Measurements from ENCODE around the gene HOXA5. TPM values are rescaled to one million over a fixed set of nuclear protein-coding genes. Genes with fewer than 3 reads are reported as not detected.

HOXA5 gene
- total RNA-seq, 1 donor from 2014 or later = 4.2 TPM

GRCh38 chr7:27141923-27142579 lies 1.4 kb downstream of the HOXA5 start:
- peaks cover 17 to 49% (median 28%) of the 10 kb centered on the region in 3 donors for H3K36me3 ChIP-seq (ENCODE audit: control insufficient read depth in 3 of 3, insufficient read depth in 3 of 3, low read length in 3 of 3)
- no peaks in the 10 kb centered on the region for H3K9me3 ChIP-seq (ENCODE audit: control insufficient read depth in 3 of 3, low read length in 3 of 3)
- H3K27me3 ChIP-seq (ENCODE audit: control insufficient read depth in 3 of 3, insufficient read depth in 3 of 3, low read length in 3 of 3) = no peaks in the 10 kb centered on the region
- H3K4me1 ChIP-seq (ENCODE audit: control insufficient read depth in 3 of 3, insufficient read depth in 3 of 3, low read length in 3 of 3) = peaks cover 7 to 14% (median 9%) of the 10 kb centered on the region in 3 donors
- H3K27ac ChIP-seq (ENCODE audit: low read depth, low read length) = no peak overlapping the region
- peak overlapping the region in 1 of 3 donors; percentile 60 for H3K9ac ChIP-seq (ENCODE audit: low read depth in 1 of 3, low read length in 3 of 3)
- H3K4me3 ChIP-seq (ENCODE audit: low read length in 3 of 3) = peak overlapping the region; percentile 29 to 61 (median 49)

GRCh38 chr7:27141137-27141922 lies 2.2 kb downstream of the HOXA5 start:
- Histone ChIP-seq H3K4me1 (ENCODE audit: control insufficient read depth in 3 of 3, insufficient read depth in 3 of 3, low read length in 3 of 3) (peaks cover 7 to 15% (median 10%) of the 10 kb centered on the region in 3 donors), H3K27ac (ENCODE audit: low read depth, low read length) (no peak overlapping the region), H3K4me3 (ENCODE audit: low read length in 3 of 3) (peak overlapping the region in 1 of 3 donors; percentile 61), H3K9ac (ENCODE audit: low read depth in 1 of 3, low read length in 3 of 3) (no peak overlapping the region), H3K36me3 (ENCODE audit: control insufficient read depth in 3 of 3, insufficient read depth in 3 of 3, low read length in 3 of 3) (peaks cover 17 to 49% (median 28%) of the 10 kb centered on the region in 3 donors), H3K9me3 (ENCODE audit: control insufficient read depth in 3 of 3, low read length in 3 of 3) (no peaks in the 10 kb centered on the region), H3K27me3 (ENCODE audit: control insufficient read depth in 3 of 3, insufficient read depth in 3 of 3, low read length in 3 of 3) (no peaks in the 10 kb centered on the region)

- Histone ChIP-seq H3K36me3 (ENCODE audit: control insufficient read depth in 3 of 3, insufficient read depth in 3 of 3, low read length in 3 of 3) (peaks cover 14 to 43% (median 22%) of the 10 kb centered on the region in 3 donors), H3K9ac (ENCODE audit: low read depth in 1 of 3, low read length in 3 of 3) (no peak overlapping the region), H3K4me1 (ENCODE audit: control insufficient read depth in 3 of 3, insufficient read depth in 3 of 3, low read length in 3 of 3) (peaks cover 7 to 23% (median 17%) of the 10 kb centered on the region in 3 donors), H3K27me3 (ENCODE audit: control insufficient read depth in 3 of 3, insufficient read depth in 3 of 3, low read length in 3 of 3) (no peaks in the 10 kb centered on the region), H3K27ac (ENCODE audit: low read depth, low read length) (no peak overlapping the region), H3K4me3 (ENCODE audit: low read length in 3 of 3) (no peak overlapping the region), H3K9me3 (ENCODE audit: control insufficient read depth in 3 of 3, low read length in 3 of 3) (no peaks in the 10 kb centered on the region)
Measured at GRCh38 chr7:27140126-27140857, 3.2 kb downstream of the HOXA5 start.

GRCh38 chr7:27139334-27140125 lies 4.0 kb downstream of the HOXA5 start:
- Histone ChIP-seq H3K4me1 (ENCODE audit: control insufficient read depth in 3 of 3, insufficient read depth in 3 of 3, low read length in 3 of 3) (peaks cover 11 to 30% (median 20%) of the 10 kb centered on the region in 3 donors), H3K9me3 (ENCODE audit: control insufficient read depth in 3 of 3, low read length in 3 of 3) (no peaks in the 10 kb centered on the region), H3K9ac (ENCODE audit: low read depth in 1 of 3, low read length in 3 of 3) (no peak overlapping the region), H3K36me3 (ENCODE audit: control insufficient read depth in 3 of 3, insufficient read depth in 3 of 3, low read length in 3 of 3) (peaks cover 14 to 36% (median 18%) of the 10 kb centered on the region in 3 donors), H3K27me3 (ENCODE audit: control insufficient read depth in 3 of 3, insufficient read depth in 3 of 3, low read length in 3 of 3) (no peaks in the 10 kb centered on the region), H3K27ac (ENCODE audit: low read depth, low read length) (no peak overlapping the region), H3K4me3 (ENCODE audit: low read length in 3 of 3) (no peak overlapping the region)

- no peaks in the 10 kb centered on the region for H3K27me3 ChIP-seq (ENCODE audit: control insufficient read depth in 3 of 3, insufficient read depth in 3 of 3, low read length in 3 of 3)
- H3K9me3 ChIP-seq (ENCODE audit: control insufficient read depth in 3 of 3, low read length in 3 of 3) = no peaks in the 10 kb centered on the region
- H3K4me1 ChIP-seq (ENCODE audit: control insufficient read depth in 3 of 3, insufficient read depth in 3 of 3, low read length in 3 of 3) = peaks cover 16 to 35% (median 25%) of the 10 kb centered on the region in 3 donors
- no peak overlapping the region for H3K4me3 ChIP-seq (ENCODE audit: low read length in 3 of 3)
- H3K27ac ChIP-seq (ENCODE audit: low read depth, low read length) = no peak overlapping the region
- no peak overlapping the region for H3K9ac ChIP-seq (ENCODE audit: low read depth in 1 of 3, low read length in 3 of 3)
- peaks cover 10 to 30% (median 14%) of the 10 kb centered on the region in 3 donors for H3K36me3 ChIP-seq (ENCODE audit: control insufficient read depth in 3 of 3, insufficient read depth in 3 of 3, low read length in 3 of 3)
Measured at GRCh38 chr7:27138985-27139333, 4.5 kb downstream of the HOXA5 start.

GRCh38 chr7:27138472-27138871 lies 5.0 kb downstream of the HOXA5 start:
- no peaks in the 10 kb centered on the region for H3K27me3 ChIP-seq (ENCODE audit: control insufficient read depth in 3 of 3, insufficient read depth in 3 of 3, low read length in 3 of 3)
- H3K27ac ChIP-seq (ENCODE audit: low read depth, low read length) = no peak overlapping the region
- H3K36me3 ChIP-seq (ENCODE audit: control insufficient read depth in 3 of 3, insufficient read depth in 3 of 3, low read length in 3 of 3) = peaks cover 8 to 28% (median 11%) of the 10 kb centered on the region in 3 donors
- no peak overlapping the region for H3K9ac ChIP-seq (ENCODE audit: low read depth in 1 of 3, low read length in 3 of 3)
- H3K9me3 ChIP-seq (ENCODE audit: control insufficient read depth in 3 of 3, low read length in 3 of 3) = no peaks in the 10 kb centered on the region
- H3K4me3 ChIP-seq (ENCODE audit: low read length in 3 of 3) = no peak overlapping the region
- peaks cover 19 to 40% (median 30%) of the 10 kb centered on the region in 3 donors for H3K4me1 ChIP-seq (ENCODE audit: control insufficient read depth in 3 of 3, insufficient read depth in 3 of 3, low read length in 3 of 3)

GRCh38 chr7:27137640-27138315 lies 5.7 kb downstream of the HOXA5 start:
- H3K4me1 ChIP-seq (ENCODE audit: control insufficient read depth in 3 of 3, insufficient read depth in 3 of 3, low read length in 3 of 3) = peaks cover 19 to 44% (median 35%) of the 10 kb centered on the region in 3 donors
- no peaks in the 10 kb centered on the region for H3K9me3 ChIP-seq (ENCODE audit: control insufficient read depth in 3 of 3, low read length in 3 of 3)
- no peak overlapping the region for H3K9ac ChIP-seq (ENCODE audit: low read depth in 1 of 3, low read length in 3 of 3)
- no peak overlapping the region for H3K27ac ChIP-seq (ENCODE audit: low read depth, low read length)
- peaks cover 7 to 21% (median 8%) of the 10 kb centered on the region in 3 donors for H3K36me3 ChIP-seq (ENCODE audit: control insufficient read depth in 3 of 3, insufficient read depth in 3 of 3, low read length in 3 of 3)
- no peak overlapping the region for H3K4me3 ChIP-seq (ENCODE audit: low read length in 3 of 3)
- no peaks in the 10 kb centered on the region for H3K27me3 ChIP-seq (ENCODE audit: control insufficient read depth in 3 of 3, insufficient read depth in 3 of 3, low read length in 3 of 3)

GRCh38 chr7:27134392-27134791 lies 9.1 kb downstream of the HOXA5 start:
- Histone ChIP-seq H3K27ac (ENCODE audit: low read depth, low read length) (no peak overlapping the region), H3K4me1 (ENCODE audit: control insufficient read depth in 3 of 3, insufficient read depth in 3 of 3, low read length in 3 of 3) (peaks cover 29 to 56% (median 52%) of the 10 kb centered on the region in 3 donors), H3K9me3 (ENCODE audit: control insufficient read depth in 3 of 3, low read length in 3 of 3) (no peaks in the 10 kb centered on the region), H3K27me3 (ENCODE audit: control insufficient read depth in 3 of 3, insufficient read depth in 3 of 3, low read length in 3 of 3) (no peaks in the 10 kb centered on the region), H3K9ac (ENCODE audit: low read depth in 1 of 3, low read length in 3 of 3) (peak overlapping the region in 1 of 3 donors; percentile 20), H3K4me3 (ENCODE audit: low read length in 3 of 3) (peak overlapping the region in 1 of 3 donors; percentile 27), H3K36me3 (ENCODE audit: control insufficient read depth in 3 of 3, insufficient read depth in 3 of 3, low read length in 3 of 3) (peaks cover 0 to 3% (median 0%) of the 10 kb centered on the region in 3 donors)

Measured in skeletal muscle tissue (tissue), 4 donors.